ENCODE results near the gene TUBGCP4.
A peak's percentile ranks its signal among the peaks of the same experiment; 100 is the strongest.
"Not testable (repeated sequence)": the region's sequence is repeated elsewhere in the genome, so short reads cannot be mapped to it uniquely, and the experiment has no call there.

TUBGCP4 gene, protein sequence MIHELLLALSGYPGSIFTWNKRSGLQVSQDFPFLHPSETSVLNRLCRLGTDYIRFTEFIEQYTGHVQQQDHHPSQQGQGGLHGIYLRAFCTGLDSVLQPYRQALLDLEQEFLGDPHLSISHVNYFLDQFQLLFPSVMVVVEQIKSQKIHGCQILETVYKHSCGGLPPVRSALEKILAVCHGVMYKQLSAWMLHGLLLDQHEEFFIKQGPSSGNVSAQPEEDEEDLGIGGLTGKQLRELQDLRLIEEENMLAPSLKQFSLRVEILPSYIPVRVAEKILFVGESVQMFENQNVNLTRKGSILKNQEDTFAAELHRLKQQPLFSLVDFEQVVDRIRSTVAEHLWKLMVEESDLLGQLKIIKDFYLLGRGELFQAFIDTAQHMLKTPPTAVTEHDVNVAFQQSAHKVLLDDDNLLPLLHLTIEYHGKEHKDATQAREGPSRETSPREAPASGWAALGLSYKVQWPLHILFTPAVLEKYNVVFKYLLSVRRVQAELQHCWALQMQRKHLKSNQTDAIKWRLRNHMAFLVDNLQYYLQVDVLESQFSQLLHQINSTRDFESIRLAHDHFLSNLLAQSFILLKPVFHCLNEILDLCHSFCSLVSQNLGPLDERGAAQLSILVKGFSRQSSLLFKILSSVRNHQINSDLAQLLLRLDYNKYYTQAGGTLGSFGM

DNA sequence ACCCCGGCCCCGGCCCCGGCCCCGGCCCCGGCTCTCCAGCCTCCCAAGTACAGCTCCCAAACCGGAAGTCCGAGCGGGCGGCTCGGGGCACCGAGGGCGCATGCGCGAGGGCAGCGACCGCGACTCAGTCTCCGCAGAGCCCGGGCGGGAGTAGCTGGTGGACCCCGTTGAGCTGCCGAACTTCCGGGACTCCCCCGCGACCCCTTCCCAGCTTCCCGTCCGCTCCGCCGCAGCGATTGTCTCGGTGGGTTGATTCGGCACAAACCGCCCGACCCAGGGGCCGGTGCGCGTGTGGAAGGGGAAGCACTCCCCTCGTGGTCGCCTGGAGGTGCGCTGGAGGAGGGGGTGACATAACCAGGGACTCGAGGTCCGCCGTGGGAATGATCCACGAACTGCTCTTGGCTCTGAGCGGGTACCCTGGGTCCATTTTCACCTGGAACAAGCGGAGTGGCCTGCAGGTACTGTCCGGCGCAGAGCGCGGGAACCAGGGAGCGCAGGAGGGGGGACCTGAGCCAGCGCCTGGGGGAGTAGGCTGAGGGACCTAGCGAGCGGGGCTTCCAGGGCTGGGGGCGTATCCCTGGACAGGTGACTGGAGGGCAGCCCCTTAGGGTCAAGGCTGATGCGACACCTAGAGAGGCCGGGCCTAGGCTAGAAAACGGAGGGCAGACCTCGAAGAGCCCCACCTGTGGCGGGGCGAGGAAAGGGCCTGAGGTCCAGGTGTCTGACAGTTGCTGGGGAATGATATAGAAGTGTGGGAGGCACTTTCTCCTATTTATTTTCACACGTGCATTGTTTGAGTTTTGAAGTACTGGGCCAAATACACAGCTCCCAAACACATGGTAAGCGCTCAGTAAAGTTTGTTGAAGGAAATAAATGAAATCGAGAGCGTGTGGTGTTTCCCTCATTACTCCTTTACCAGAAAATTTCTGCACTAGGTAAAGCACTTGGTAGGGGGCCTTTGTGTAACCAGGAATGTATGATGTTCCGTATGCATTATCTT is at the start of gene TUBGCP4, which contains the start of gene ZSCAN29:
Gene TUBGCP4 (plus strand): TSS at position 127 of the 1,000 bp plus-strand sequence. CDS start 254 bp downstream, at position 381.
Gene ZSCAN29 (minus strand): TSS at position 69 of the 1,000 bp plus-strand sequence. CDS start 1,130 bp downstream, outside the sequence.
- peak; percentile 85 for DNase-seq

DNA sequence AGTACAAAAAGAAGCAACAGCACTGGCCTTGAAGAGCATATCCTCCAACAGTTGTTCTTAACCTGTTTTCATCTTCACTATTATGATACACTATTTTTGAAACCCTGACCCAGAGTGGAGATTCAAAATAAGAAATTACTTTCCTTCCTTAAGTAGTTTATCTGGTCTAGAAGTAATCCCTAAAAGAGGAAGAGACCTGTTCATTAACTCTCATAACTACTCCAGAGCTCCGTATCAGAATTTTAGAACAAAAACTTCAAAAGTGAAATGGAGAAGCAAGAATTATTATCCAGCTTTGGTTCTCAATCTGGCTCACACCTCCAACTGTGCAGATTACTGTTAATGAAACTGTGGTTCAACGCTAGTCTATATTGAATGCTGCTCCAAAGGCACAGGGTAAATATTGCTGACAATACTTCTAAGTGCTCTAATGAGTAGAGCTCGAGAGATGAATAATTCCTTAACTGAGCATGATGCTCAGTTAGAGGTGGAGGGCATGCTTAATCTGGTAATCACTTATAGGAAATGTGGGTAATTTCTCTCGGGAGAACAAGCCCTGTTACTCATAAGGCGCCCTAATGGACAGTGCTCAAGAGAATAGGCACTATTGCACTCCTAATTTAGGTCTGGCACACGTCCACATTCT is 45.7 kb upstream of the TUBGCP4 start:
- no peak for DNase-seq

DNA sequence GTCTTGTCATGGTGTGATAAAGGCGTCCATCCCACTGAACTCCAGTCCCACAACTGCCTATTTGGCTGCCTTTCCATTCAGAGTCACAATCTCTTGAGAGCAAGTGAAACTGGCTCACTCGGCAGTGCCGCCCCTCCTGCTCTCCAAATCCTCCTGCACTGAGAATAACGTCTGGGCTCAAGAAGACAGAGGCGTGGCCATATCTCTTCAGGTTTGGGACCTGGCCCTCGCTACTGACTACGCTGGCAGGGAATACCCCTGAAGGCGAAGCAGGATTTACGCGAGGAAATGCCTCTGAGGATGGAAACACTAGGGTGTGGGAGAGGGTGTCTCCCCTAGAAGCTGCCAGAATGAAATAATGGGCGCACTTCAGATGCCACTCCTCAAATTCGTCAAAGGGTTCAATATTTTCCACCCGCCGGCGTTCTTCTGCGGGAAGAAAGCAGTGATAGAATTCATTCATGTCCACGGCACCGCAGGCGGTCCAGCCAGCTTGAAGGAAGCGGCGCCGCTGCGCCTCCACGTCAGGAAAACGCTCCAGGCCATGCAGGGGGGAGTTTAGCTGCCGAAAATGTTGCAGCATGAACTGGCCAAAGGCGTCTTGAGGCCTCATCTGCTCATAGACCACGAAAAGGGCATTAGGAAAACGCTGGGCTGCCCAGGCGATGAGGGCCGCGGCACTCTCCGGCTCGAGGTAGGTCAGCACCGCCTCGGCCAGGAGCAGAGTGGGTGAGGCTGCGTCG is 41.5 kb upstream of the TUBGCP4 start:
- DNase-seq = no peak

DNA sequence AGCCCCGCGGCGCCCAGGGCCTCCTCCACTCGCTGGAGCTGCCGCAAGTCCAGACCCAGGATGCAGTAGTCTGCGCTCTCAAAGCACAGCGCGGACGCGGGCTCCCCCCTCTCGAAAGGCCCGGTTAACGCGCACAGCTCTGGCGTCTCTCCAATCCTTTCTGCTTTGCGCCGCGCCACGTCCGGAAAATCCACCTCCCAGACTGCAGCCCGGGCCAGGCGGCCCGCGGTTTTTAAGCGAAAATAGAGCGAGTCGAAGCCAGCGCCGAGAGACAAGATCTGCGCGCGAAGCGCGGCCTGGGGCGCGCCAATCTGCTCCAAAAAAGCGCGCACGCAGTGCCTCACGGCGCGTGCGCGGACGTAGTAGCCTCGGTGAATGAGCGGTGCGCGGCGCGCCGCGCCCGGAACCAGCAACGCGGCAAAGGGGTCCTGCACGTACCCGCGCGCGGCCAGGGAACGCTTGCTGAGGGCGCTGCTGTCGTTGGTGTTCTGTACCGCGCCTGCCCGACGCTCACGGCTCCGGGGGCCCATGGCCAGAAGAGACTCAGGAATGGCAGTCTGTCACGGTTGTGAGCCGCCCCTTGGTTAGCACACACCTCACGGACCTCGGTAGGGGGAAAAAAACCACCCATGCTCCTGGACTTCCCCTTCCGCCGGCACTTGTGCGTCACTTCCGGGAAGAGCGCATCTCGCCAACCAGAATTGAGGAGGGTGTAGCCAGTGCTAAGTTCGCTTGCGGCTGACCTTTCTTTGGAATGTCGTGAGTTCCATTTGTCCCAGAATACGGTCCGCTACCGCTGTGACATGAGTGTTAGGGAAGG is 40.7 kb upstream of the TUBGCP4 start, which contains the start of gene LCMT2:
Gene LCMT2 (minus strand): TSS at position 614 of the 820 bp plus-strand sequence. CDS start 84 bp downstream, at position 530.
- peak; percentile 93 for DNase-seq

DNA sequence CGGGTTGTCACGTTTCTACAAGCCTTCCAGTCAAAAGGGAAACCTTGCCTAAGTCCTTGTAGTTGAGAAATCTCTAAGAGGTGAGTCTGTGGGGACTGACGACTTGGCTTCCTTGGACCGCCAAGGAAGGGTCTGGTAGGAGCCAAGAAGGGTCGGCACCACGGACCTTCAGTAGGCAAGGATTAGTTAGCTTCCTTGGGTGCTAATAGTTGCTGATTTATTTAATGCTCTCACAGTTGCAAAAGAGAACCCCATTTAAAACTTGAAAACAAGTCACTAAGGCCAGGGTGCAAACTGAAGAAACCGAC is 40.2 kb upstream of the TUBGCP4 start:
- no peak for DNase-seq

DNA sequence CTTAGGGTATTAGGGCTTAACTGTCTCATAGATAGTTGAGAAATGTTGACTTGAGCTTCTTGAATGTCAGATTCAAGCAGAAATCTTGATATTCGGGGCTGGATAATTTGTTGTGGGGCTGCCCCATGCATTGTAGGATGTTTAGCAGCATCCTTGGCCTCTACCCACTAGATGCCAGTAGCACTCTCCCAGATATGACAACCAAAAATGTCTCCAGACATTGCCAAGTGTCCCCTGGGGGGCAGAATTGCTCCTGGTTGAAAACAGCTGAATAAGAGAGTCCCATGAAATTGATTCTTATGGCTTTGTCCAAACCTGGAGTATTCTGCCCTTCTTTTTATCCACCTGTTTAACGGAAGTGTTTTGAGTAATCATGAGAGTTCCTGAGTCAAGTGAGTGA is 24.6 kb upstream of the TUBGCP4 start:
- DNase-seq = no peak

DNA sequence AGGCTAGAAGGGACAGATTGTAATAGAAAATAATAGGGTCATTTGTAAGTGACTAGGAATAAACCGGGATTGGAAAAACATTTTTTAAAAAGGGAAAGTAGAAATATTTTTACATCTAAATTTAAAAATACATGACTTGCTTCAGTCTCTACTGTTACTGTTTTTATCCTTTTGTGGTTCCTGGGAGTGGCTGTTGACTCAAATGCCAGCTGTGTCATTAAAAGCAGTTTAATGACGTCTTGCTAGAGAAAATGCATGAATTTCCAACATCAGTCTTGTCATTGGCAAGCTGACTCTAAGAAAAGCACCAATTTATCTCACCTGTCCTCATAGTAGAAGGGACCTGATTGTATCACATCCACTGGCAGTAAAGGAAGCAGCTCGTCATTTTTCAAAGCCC is 23.8 kb upstream of the TUBGCP4 start:
- DNase-seq = no peak

DNA sequence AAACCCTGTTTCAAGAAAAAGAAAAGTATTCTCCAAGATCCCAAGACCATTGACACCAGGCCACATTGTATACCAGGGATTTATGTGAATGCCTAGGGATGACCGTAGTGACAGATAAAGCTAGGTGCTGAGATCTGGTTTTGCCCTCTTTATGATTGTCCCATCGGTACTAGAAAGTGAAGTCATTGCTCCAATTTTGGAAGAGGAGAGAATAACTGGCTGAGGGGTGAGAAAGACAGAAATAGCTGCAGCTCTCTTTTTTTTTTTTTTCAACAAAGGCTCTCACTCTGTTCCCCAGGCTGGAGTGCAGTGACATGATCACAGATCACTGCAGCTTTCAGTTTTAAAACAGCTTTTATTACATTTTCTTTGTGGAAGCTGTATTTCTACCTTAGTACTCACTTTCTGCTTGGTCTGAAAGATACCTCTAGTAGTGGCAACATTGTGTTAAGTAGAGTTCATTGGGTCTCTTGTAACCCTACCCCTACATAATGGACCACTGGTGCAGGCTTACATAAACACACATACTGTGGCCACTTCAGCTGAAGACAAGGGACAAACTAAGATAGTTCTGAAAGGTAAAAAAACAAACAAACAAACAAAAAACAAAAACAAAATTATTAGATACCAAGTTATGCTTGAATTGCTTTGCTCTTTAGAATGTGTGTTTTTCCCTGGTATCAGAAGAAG is 18.1 kb upstream of the TUBGCP4 start:
- no peak for DNase-seq

DNA sequence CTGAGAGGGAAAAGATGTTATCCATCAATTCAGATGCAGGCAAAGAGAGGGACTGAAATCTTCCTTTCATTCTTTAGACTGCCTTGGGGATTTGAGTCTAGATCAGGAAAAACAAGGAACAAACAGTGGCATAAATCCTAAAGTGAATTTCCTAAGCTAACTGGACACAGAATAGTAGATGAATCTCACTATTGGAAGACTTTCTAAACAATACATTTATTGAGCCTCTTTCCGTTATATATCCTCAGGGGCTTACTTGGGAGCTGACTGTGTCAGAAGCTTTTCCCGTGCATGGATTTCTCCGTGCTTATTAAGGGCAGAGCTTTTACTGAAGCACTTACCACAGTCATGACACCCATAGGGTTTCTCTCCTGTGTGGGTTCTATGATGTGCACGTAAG is 10.1 kb upstream of the TUBGCP4 start:
- DNase-seq = no peak

DNA sequence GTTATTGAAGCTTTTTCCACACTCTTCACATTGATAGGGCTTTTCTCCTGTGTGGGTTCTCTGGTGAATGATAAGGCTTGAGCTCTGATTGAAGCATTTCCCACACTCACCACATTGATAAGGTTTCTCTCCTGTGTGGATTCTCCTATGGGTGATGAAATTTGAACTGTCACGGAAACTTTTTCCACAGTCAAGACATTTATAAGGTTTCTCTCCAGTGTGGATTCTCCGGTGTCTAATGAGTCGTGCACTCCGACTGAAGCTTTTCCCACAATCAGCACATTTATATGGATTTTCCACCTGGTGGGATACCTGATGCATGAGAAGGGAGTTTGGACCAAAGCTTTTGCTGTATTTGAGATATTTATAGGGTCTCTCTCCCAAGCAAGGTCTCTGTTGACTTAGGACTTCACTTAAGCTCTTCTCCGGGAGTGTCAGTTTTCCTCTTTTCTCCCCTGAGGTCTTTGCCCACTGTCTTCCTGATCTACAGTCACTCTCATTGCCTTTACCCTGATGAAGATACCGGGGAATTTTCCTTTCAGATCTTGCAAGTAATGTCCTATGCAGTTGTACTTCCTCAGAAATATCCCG is 9.5 kb upstream of the TUBGCP4 start:
- no peak for DNase-seq

DNA sequence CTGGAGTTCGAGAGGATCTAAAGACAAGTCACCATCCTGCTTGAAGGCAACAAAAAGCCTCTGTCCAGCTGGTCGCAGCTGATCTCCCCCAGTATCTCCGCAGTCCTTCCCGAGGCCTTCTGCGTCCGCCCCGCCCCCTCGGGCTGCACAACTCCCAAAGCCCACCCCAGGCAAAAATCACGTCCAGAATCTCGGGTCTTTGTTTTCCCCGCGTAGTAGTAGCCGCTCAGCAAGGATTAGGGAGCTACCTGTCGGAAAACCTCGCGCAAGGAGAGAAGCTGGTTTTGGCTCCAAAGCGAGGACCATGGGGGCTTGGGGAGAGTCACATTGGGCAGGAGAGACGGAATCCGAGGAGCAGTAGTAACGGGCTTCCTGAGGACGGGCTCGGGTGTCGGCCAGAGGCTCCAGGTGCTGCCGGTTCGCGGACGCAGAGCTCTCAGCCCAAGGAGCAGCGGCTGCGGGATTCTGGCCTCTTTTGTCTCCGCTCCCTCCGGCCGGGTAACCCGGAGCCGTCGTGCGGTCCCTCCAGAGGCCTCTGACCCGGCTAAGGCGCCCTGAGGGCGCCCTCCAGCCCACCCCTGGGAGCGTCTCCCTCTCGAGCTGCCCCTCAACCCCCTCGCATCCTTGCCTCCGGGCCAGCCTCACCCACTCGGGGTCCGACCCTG is 459 bp upstream of the TUBGCP4 start:
- DNase-seq = no peak

DNA sequence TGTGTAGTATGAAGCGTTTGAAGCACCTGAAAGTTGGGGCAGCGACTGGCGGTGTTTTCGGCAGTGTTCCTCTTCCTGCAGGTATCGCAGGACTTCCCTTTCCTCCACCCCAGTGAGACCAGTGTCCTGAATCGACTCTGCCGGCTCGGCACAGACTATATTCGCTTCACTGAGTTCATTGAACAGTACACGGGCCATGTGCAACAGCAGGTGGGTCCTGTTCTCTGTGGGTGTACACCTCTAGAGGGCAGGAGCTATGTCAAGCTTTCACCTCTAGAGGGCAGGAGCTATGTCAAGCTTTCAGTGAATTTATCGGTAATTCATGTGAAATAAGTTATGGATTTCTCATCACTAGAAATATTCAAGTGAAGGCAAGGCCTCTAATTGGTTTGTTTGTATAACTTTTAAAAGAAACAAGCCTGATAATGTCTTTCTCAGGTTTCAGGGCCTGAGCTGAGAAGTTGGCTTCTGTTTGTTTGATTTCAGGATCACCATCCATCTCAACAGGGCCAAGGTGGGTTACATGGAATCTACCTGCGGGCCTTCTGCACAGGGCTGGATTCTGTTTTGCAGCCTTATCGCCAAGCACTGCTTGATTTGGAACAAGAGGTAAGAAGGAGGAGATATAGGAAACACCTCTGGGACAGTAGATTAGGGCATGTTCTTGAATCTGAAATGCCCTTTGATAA is 5.3 kb downstream of the TUBGCP4 start:
- DNase-seq = peak; percentile 7

DNA sequence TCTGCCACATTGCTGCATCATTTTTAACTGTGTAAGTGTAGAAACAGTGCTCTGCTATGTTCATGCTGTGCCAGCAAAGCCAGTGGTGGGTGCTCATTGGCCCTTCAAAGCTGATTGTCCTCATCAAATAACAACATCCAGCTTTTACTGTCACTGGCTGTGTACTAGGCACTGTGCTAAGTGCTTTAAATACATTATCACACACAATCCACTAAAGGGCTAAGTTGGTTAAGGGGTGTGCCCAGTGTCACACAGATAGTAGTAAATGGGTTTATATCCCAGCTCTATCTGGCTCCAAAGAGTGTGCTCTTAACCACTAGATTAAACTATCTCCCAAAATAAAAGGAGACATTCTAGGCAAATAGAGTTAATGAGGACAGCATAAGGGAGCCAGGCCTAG is 7.7 kb downstream of the TUBGCP4 start:
- no peak for DNase-seq

DNA sequence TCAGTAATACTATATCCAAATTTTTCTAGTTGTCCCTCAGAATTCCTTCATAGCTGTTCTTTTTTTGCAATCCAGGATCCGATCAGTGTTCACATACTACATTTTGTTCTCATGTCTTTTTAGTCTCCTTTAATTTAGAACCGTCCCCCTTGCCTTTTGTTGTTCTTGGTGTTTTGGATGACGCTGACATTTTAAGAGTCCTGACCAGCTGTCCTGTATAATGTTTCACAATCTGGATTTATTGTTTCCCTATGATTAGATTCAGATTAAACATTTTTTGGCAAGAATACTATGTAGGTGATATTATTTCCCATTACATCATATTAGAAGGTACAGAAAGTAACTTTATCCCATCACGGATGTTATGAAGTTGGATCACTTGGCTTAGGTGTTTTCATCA is 11.4 kb downstream of the TUBGCP4 start:
- DNase-seq = no peak

DNA sequence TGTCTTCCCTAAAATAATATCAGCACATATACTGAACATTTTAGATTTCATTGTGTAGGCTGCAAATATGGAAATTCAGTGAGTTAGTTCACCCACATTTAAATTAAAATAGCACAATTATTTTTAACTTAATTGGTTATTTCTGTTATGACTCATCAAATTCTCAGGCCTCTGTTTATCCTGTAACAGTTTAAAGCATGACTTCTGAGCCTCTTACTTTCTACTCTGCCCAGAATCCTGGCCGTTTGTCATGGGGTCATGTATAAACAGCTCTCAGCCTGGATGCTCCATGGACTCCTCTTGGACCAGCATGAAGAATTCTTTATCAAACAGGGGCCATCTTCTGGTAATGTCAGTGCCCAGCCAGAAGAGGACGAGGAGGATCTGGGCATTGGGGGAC is 12.2 kb downstream of the TUBGCP4 start:
- no peak for DNase-seq

DNA sequence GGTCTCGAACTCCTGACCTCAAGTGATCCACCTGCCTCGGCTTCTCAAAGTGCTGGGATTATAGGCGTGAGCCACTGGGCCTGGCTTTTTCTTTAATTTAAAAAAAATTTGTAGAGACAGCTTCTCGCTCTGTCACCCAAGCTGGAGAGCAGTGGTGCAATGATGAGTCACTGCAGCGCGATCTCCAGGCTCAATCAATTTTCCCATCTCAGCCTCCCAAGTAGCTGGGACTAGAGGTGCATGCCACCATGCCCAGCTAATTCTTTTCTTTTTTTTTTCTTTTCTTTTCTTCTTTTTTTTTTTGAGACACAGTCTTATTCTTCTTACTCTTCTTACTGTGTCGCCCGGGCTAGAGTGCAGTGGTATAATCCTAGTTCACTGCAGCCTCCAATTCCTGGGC is 19.8 kb downstream of the TUBGCP4 start:
- no peak for DNase-seq

DNA sequence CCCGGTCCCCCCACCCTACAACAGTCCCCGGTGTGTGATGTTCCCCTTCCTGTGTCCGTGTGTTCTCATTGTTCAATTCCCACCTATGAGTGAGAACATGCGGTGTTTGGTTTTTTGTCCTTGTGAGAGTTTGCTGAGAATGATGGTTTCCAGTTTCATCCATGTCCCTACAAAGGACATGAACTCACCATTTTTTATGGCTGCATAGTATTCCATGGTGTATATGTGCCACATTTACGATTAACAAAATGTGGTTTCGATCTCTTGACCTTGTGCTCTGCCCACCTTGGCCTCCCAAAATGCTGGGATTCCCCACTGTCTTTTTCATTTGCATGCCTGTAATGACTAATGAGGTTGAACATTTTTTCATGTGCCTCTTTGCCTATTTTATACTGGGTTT is 22.7 kb downstream of the TUBGCP4 start:
- not testable (repeated sequence) for DNase-seq

DNA sequence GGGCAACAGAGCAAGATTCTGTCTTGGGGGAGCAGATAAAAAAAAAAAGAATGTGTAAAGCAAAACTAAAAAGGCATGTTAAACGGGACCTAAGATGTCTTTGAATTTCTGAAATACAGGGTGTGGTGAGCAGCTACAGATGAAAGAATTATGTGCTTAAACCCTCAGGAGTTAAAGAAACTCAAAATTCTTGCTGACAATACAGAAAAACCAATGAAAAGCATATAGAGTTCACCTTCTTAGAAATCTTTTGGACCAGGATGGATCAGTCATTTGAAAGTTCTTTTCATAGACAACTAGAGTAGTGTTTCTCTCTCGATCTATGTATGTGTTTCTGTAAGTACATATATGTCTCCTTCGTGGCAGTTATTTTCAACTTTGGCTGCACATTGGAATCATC is 31.4 kb downstream of the TUBGCP4 start:
- DNase-seq = no peak

DNA sequence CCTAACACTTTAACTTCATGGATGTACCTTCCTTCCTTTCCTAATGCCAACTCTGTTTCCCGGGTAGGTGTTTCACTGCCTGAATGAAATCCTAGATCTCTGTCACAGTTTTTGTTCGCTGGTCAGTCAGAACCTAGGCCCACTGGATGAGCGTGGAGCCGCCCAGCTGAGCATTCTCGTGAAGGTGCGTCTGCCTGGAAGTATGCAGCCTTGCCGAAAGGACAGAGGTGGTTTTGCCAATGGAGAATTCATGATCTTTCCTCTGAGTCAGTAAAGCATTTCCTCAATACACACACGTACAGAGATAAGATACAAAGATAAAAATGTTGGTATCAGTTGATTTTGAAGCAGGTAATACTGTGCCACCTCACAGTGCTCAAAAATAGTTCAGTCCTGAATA is 32.7 kb downstream of the TUBGCP4 start:
- no peak for DNase-seq
